OCI-LY7 (cell line): Measurements from ENCODE around the gene DAPK1.

Source experiments
- CTCF ChIP-seq: fragments of 200-600 bp; sonication (generic); conservative IDR thresholded peaks from 2 replicates; pipeline ENCODE4 v1.5.1; 2014; ENCODE audit warnings: mild to moderate bottlenecking, antibody characterized with exemption, low read length, moderate library complexity, mixed read lengths
- EZH2phosphoT487 ChIP-seq: fragments of 200-600 bp; sonication (generic); IDR thresholded peaks from 2 replicates; pipeline ENCODE4 v1.6.1; 2018; ENCODE audit warnings: low read depth, borderline replicate concordance, mild to moderate bottlenecking, mixed run types, antibody characterized with exemption, low read length, moderate library complexity, mixed read lengths

- TF ChIP-seq CTCF (no peak), EZH2phosphoT487 (no peak)
These were observed 251.2 kb downstream of the DAPK1 start for GRCh38 chr9:87748881-87749280.
